ENCODE measurements around the gene BUD23. TPM values are rescaled to one million over a fixed set of nuclear protein-coding genes. Genes with fewer than 3 reads are reported as not detected.

BUD23 gene
- total and polyA plus RNA-seq, 9 of the 15 experiments (the other 6 are each of a cell fraction or from before 2014, with no cell fraction given) = 79.5 to 270 (median 150) TPM

DNA sequence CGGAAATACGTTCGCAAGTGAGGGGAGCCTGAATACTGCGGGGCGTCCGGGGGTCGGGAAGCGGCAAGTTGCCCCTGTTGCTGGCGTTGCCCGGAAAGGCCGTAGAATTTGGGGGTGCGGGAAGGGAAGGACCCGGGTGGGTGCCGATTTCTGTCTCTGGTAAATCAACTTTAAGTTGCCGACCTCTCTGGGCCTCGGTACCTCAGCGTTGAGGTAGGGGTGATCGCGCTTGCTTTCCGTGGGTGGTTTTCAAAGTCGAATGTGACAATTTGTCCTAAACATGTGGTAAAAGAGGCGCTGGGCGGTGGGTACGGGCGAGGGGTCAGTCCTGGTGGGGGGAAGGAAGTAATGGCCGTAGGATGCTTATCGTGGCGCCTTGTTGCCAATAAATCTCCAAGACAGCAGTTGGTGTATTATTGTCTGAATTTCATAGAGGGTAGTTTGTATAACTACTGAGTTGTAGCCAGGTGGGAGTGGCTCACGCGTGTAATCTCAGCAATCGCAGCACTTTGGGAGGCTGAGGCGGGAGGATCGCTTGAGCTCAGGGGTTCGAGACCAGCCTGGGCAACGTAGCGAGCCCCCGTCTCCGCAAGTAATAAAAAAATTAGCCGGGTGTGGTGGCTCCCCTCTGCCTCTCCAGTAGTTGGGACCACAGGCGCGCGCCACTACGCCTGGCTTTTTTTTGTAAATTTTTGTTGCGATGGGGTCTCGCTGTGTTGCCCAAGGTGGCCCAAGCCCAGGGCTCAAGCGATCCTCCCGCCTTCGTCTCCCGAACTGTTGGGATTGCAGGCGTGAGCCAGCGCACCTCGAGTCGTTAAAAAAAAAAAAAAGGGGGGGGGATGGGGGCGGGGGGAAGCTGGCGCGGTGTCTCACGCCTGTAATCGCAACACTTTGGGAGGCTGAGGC lies 644 bp downstream of the BUD23 start (continued):
- peak in 1 of 2 experiments; percentile 2; a peak in 2 of 4 replicates for TF ChIP-seq HDAC1 (IDR thresholded peaks at IDR 0.05)
- TF ChIP-seq MTF1 (CRISPR knock-in tag; IDR thresholded peaks at IDR 0.05; ENCODE audit: borderline replicate concordance) = no peak
- TF ChIP-seq TAF7 (tag; IDR thresholded peaks at IDR 0.05) = 0 out of 2 replicates have a peak, but pooled peaks have one; percentile 59
- no peak for TF ChIP-seq DDX20 (tag; IDR thresholded peaks at IDR 0.05; ENCODE audit: low read depth)
- no peak for TF ChIP-seq PPARD (CRISPR knock-in tag; IDR thresholded peaks at IDR 0.05)
- no peak for TF ChIP-seq PBX2 (CRISPR knock-in tag; IDR thresholded peaks at IDR 0.05; ENCODE audit: low read depth)
- peak; percentile 67; the same call in 1 of the 2 replicates for TF ChIP-seq PBX2 (tag; conservative IDR thresholded peaks at IDR 0.05; ENCODE audit: low read depth)
- TF ChIP-seq CXXC5 (CRISPR knock-in tag; IDR thresholded peaks at IDR 0.05) = peak; percentile 16
- TF ChIP-seq SMAD1 (IDR thresholded peaks at IDR 0.05; ENCODE audit: low read depth, low read length, partially characterized antibody) = no peak
- no peak for TF ChIP-seq ZC3H11A (IDR thresholded peaks at IDR 0.05; ENCODE audit: low read depth, low read length)
- TF ChIP-seq JUN (IDR thresholded peaks at IDR 0.05; ENCODE audit: borderline replicate concordance, low read depth, low read length) = no peak
- TF ChIP-seq JUN (CRISPR knock-in tag; IDR thresholded peaks at IDR 0.05; ENCODE audit: borderline replicate concordance) = 0 out of 2 replicates have a peak, but pooled peaks have one; percentile 78
- no peak for TF ChIP-seq ZNF79 (CRISPR knock-in tag; IDR thresholded peaks at IDR 0.05; ENCODE audit: low read depth)
- TF ChIP-seq, protein P1, sequence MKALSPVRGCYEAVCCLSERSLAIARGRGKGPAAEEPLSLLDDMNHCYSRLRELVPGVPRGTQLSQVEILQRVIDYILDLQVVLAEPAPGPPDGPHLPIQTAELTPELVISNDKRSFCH (CRISPR knock-in tag; IDR thresholded peaks at IDR 0.05) = no peak
- TF ChIP-seq, protein P1 (tag; IDR thresholded peaks at IDR 0.05) = 0 out of 2 replicates have a peak, but pooled peaks have one; percentile 46
- TF ChIP-seq, protein P2, sequence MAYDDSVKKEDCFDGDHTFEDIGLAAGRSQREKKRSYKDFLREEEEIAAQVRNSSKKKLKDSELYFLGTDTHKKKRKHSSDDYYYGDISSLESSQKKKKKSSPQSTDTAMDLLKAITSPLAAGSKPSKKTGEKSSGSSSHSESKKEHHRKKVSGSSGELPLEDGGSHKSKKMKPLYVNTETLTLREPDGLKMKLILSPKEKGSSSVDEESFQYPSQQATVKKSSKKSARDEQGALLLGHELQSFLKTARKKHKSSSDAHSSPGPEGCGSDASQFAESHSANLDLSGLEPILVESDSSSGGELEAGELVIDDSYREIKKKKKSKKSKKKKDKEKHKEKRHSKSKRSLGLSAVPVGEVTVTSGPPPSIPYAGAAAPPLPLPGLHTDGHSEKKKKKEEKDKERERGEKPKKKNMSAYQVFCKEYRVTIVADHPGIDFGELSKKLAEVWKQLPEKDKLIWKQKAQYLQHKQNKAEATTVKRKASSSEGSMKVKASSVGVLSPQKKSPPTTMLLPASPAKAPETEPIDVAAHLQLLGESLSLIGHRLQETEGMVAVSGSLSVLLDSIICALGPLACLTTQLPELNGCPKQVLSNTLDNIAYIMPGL (CRISPR knock-in tag; IDR thresholded peaks at IDR 0.05) = no peak
- TF ChIP-seq OTX1 (CRISPR knock-in tag; IDR thresholded peaks at IDR 0.05) = no peak
- TF ChIP-seq CBX5 (IDR thresholded peaks at IDR 0.05; ENCODE audit: borderline replicate concordance, low read depth) = no peak
- no peak for TF ChIP-seq RAD51 (IDR thresholded peaks at IDR 0.05; ENCODE audit: borderline replicate concordance, low read depth)
